AG09309 (cell line): Measurements from ENCODE around the gene PLD4.
"Not testable (repeated sequence)": the region's sequence is repeated elsewhere in the genome, so short reads cannot be mapped to it uniquely, and the experiment has no call there.

Source experiments
- DNase-seq: peaks from one replicate; pipeline ENCODE4 v3.0.0-alpha.2; 2010; ENCODE audit warnings: low read depth
- H3K4me3 ChIP-seq: 2 replicates; pipeline ENCODE4 v1.5.1; 2011; ENCODE audit warnings: mild to moderate bottlenecking, low read depth, low read length, moderate library complexity; ENCODE audit not compliant: control insufficient read depth
- TF ChIP-seq, protein P1 (sequence below): IDR thresholded peaks from 2 replicates; pipeline ENCODE4 v1.5.1; 2011; ENCODE audit warnings: mild to moderate bottlenecking, low read depth, low read length, inconsistent platforms; ENCODE audit not compliant: insufficient read depth, control insufficient read depth; ENCODE audit errors: missing control alignments

The PLD4 gene

GRCh38 chr14:104948736-104949031, 24.0 kb downstream of the PLD4 start:
- TF ChIP-seq, protein P1, sequence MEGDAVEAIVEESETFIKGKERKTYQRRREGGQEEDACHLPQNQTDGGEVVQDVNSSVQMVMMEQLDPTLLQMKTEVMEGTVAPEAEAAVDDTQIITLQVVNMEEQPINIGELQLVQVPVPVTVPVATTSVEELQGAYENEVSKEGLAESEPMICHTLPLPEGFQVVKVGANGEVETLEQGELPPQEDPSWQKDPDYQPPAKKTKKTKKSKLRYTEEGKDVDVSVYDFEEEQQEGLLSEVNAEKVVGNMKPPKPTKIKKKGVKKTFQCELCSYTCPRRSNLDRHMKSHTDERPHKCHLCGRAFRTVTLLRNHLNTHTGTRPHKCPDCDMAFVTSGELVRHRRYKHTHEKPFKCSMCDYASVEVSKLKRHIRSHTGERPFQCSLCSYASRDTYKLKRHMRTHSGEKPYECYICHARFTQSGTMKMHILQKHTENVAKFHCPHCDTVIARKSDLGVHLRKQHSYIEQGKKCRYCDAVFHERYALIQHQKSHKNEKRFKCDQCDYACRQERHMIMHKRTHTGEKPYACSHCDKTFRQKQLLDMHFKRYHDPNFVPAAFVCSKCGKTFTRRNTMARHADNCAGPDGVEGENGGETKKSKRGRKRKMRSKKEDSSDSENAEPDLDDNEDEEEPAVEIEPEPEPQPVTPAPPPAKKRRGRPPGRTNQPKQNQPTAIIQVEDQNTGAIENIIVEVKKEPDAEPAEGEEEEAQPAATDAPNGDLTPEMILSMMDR: no peak
- no peak for DNase-seq
- H3K4me3 ChIP-seq: no peak overlapping the region

- DNase-seq: not testable (repeated sequence)
Observed at GRCh38 chr14:104949406-104949955, 24.8 kb downstream of the PLD4 start.

GRCh38 chr14:104950021-104950420, 25.3 kb downstream of the PLD4 start:
- no peak overlapping the region for H3K4me3 ChIP-seq
- TF ChIP-seq, protein P1: no peak
- DNase-seq: no peak

More at GRCh38 chr14:104949406-104949955, 24.8 kb downstream of the PLD4 start:
- H3K4me3 ChIP-seq: not testable (repeated sequence)

GRCh38 chr14:104950701-104951100, 26.0 kb downstream of the PLD4 start:
- not testable (repeated sequence) for DNase-seq

GRCh38 chr14:104951863-104952657, 27.4 kb downstream of the PLD4 start:
- DNase-seq, H3K4me3 ChIP-seq: not testable (repeated sequence)

More at GRCh38 chr14:104950701-104951100, 26.0 kb downstream of the PLD4 start:
- not testable (repeated sequence) for H3K4me3 ChIP-seq

- no peak overlapping the region for H3K4me3 ChIP-seq
- TF ChIP-seq, protein P1: no peak
- DNase-seq: no peak
Observed at GRCh38 chr14:104953097-104953496, 28.4 kb downstream of the PLD4 start.

GRCh38 chr14:104953896-104954656, 29.4 kb downstream of the PLD4 start:
- no peak overlapping the region for H3K4me3 ChIP-seq
- TF ChIP-seq, protein P1: no peak
- no peak for DNase-seq

DNA sequence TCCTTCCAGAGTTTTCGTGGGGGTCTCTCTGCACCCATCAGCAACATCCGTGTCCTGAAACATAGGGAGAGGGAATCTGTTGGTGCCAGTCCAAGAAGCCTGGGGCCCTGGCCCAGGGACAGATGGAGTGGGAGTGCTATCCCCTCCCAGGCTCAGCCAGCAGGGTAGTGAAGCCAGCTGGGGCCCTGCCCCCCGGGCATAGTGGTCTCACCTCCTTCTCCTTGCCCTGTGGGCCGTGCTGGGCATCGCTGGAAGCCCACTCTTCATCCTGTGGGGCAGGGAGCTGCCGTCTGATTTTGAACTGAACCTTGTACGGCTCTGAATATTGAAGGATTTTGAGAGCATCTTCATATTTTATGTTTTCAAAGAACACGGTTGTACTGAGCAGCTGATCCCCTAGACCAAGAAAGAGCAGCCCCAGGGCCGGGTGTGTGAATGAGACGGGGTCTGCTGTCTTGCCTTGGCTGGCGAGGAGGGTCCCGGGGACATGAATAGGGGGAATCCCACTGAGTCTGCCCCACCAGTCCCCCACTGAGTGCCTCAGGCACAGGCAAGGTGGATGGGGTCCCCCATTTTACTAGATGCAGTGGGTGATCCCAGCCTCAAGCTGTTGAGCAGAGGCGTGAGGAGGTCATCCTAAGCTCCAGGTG, 30.2 kb downstream of the PLD4 start:
- no peak overlapping the region for H3K4me3 ChIP-seq
- TF ChIP-seq, protein P1: no peak
- no peak for DNase-seq
